ENCODE measurements around the gene RCCD1. TPM values are rescaled to one million over a fixed set of nuclear protein-coding genes. Genes with fewer than 3 reads are reported as not detected.
A peak's percentile ranks its signal among the peaks of the same experiment; 100 is the strongest.

The RCCD1 gene
- total and polyA plus RNA-seq, 9 of the 15 experiments (the other 6 are each of a cell fraction or from before 2014, with no cell fraction given), result 11.1 to 51.4 (median 24.7) TPM

GRCh38 chr15:90939756-90940155 is 14.9 kb upstream of the RCCD1 start:
- Histone ChIP-seq H3K4me2 (ENCODE audit: insufficient read depth, low read length) (no peak overlapping the region), H4K20me1 (replicated peaks; ENCODE audit: control insufficient read depth, insufficient read depth, low read length) (no peaks in the 10 kb centered on the region), H3K9ac (ENCODE audit: insufficient read depth in 1 of 2, low read depth in 2 of 2, low read length in 2 of 2) (peak overlapping the region in 1 of 2 experiments; percentile 65; a peak in 2 of 4 replicates), H3K9me3 (replicated peaks; ENCODE audit: control insufficient read depth, insufficient read depth, low read depth, low read length) (no peaks in the 10 kb centered on the region), H3K27ac (ENCODE audit: extremely low read depth, low read depth, low read length) (no peak overlapping the region), H3K36me3 (ENCODE audit: control insufficient read depth, insufficient read depth, low read length) (peaks cover 76% of the 10 kb centered on the region), H3K4me3 (no peak overlapping the region), H3K79me2 (ENCODE audit: control insufficient read depth, insufficient read depth, low read length) (peaks cover 22% of the 10 kb centered on the region), H3K4me1 (replicated peaks in 1 of 2; ENCODE audit: control insufficient read depth in 2 of 2, insufficient read depth in 2 of 2, low read length in 2 of 2) (peaks cover 11 to 17% of the 10 kb centered on the region in 2 experiments), H3K27me3 (ENCODE audit: control insufficient read depth in 2 of 2, insufficient read depth in 2 of 2, low read length in 2 of 2) (no peaks in the 10 kb centered on the region), H2AFZ (ENCODE audit: low read depth, low read length) (no peak overlapping the region), H3K9me1 (ENCODE audit: control insufficient read depth, insufficient read depth, low read length) (no peaks in the 10 kb centered on the region)
- POLR2A ChIA-PET, result interaction anchor here (0.7 to 1.5 kb wide), 3 partner anchors 9 to 15 kb away, joined by 3 to 8 read pairs (median 3); partner anchors contain the start of gene RCCD1
- WGBS (ENCODE audit: insufficient coverage, low coverage, missing lambda C conversion rate), result 98% methylated on average over 7 of the region's 7 CpGs
- FAIRE-seq (no peak), ATAC-seq (no peak), DNase-seq (ENCODE audit: extremely low read depth in 1 of 4, low spot score in 3 of 4) (no peak)
- no TSS peak for BruUV-seq (replicated peaks)
- intact Hi-C loops (cut with micrococcal nuclease) (loop anchor here (10.0 kb wide), 2 partner anchors 285 to 645 kb away; no protein-coding TSS in a partner anchor), in situ Hi-C loops (cut with MboI) (no loop called here)
- CTCF ChIA-PET (ENCODE audit: low intra/inter-chr PET ratio), result no interaction called here
- TF ChIP-seq EP400 (IDR thresholded peaks at IDR 0.05) (no peak), ZBED1 (IDR thresholded peaks at IDR 0.05) (no peak), ZNF609 (CRISPR knock-in tag; IDR thresholded peaks at IDR 0.05; ENCODE audit: borderline replicate concordance) (no peak), SREBF1 (IDR thresholded peaks at IDR 0.05; ENCODE audit: borderline replicate concordance, low read depth, low read length) (no peak), ZNF717 (CRISPR knock-in tag; IDR thresholded peaks at IDR 0.05) (no peak), BCL6 (CRISPR knock-in tag; IDR thresholded peaks at IDR 0.05) (no peak), ZFPM2 (CRISPR knock-in tag; IDR thresholded peaks at IDR 0.05) (no peak), PATZ1 (CRISPR knock-in tag; IDR thresholded peaks at IDR 0.05; ENCODE audit: borderline replicate concordance) (no peak), KHSRP (IDR thresholded peaks at IDR 0.05) (no peak), POLR3A (IDR thresholded peaks at IDR 0.05; ENCODE audit: borderline replicate concordance, extremely low read depth, insufficient read depth, insufficient read length) (no peak), TGIF2 (CRISPR knock-in tag; IDR thresholded peaks at IDR 0.05) (no peak), RFX5 (IDR thresholded peaks at IDR 0.05; ENCODE audit: low read depth, low read length) (no peak), SP2 (IDR thresholded peaks at IDR 0.05; ENCODE audit: extremely low read depth, low read depth, low read length, poor library complexity, severe bottlenecking) (no peak), ZBTB34 (CRISPR knock-in tag; IDR thresholded peaks at IDR 0.05) (no peak), ZNF644 (tag; IDR thresholded peaks at IDR 0.05; ENCODE audit: low read depth) (no peak), ZNF217 (CRISPR knock-in tag; IDR thresholded peaks at IDR 0.05) (no peak), MCM5 (IDR thresholded peaks at IDR 0.05; ENCODE audit: low read depth) (no peak)

All from K562 (cell line).